DND-41 (cell line): ENCODE measurements around the gene PTPN7.

Source experiments
- ATAC-seq: fragments of 200-7000 bp; cut with Tn5 transposase; 3 replicates; pipeline ENCODE4 v1.9.1; 2021; ENCODE audit warnings: low read depth; ENCODE audit not compliant: insufficient read depth
- DNase-seq: peaks from one replicate; pipeline ENCODE4 v3.0.0-alpha.2; 2020
- H2AFZ ChIP-seq: 2 replicates; pipeline ENCODE4 v1.6.0; 2012; ENCODE audit warnings: low read depth, low read length
- H3K27ac ChIP-seq: 2 replicates; pipeline ENCODE4 v1.5.1; 2012; ENCODE audit warnings: low read length, inconsistent platforms
- H3K27me3 ChIP-seq: fragments of 200-600 bp; sonication (generic); 2 replicates; pipeline ENCODE4 v1.6.0; 2012; ENCODE audit warnings: low read length, mild to moderate bottlenecking, inconsistent platforms; ENCODE audit not compliant: insufficient read depth, poor library complexity
- H3K36me3 ChIP-seq: 2 replicates; pipeline ENCODE4 v1.5.1; 2012; ENCODE audit warnings: low read length, inconsistent platforms; ENCODE audit not compliant: insufficient read depth
- H3K4me1 ChIP-seq: 2 replicates; pipeline ENCODE4 v1.5.1; 2012; ENCODE audit warnings: mild to moderate bottlenecking, low read length; ENCODE audit not compliant: insufficient read depth
- H3K4me2 ChIP-seq: 2 replicates; pipeline ENCODE4 v1.6.0; 2012; ENCODE audit warnings: mild to moderate bottlenecking, moderate library complexity, low read length, inconsistent platforms; ENCODE audit not compliant: insufficient read depth
- H3K4me3 ChIP-seq, 2 experiments: fragments of 200-600 bp in 1 of 2; shearing (Covaris generic) in 1 of 2; 2 replicates each; pipeline ENCODE4 v1.5.1; 2012 to 2016; ENCODE audit warnings: inconsistent platforms in 2 of 2, low read length in 2 of 2, mild to moderate bottlenecking in 2 of 2, low read depth in 1 of 2, moderate library complexity in 1 of 2
- H3K79me2 ChIP-seq: 2 replicates; pipeline ENCODE4 v1.6.0; 2012; ENCODE audit warnings: low read length, inconsistent platforms; ENCODE audit not compliant: insufficient read depth
- H3K9ac ChIP-seq: 2 replicates; pipeline ENCODE4 v1.6.0; 2012; ENCODE audit warnings: low read depth, mild to moderate bottlenecking, inconsistent platforms, low read length, moderate library complexity
- H3K9me3 ChIP-seq: 2 replicates; pipeline ENCODE4 v1.5.1; 2012; ENCODE audit warnings: low read length, moderate library complexity, mild to moderate bottlenecking, inconsistent platforms; ENCODE audit not compliant: insufficient read depth, severe bottlenecking
- H4K20me1 ChIP-seq: 2 replicates; pipeline ENCODE4 v1.6.0; 2012; ENCODE audit warnings: low read length; ENCODE audit not compliant: insufficient read depth
- CTCF ChIP-seq: IDR thresholded peaks from 2 replicates; pipeline ENCODE4 v1.5.1; 2012; ENCODE audit warnings: borderline replicate concordance, low read length, moderate library complexity, mild to moderate bottlenecking; ENCODE audit not compliant: poor library complexity, severe bottlenecking; ENCODE audit errors: extremely low read depth
- EZH2 ChIP-seq: IDR thresholded peaks from 3 replicates; pipeline ENCODE4 v1.6.1; 2012; ENCODE audit warnings: borderline replicate concordance, low read depth, mild to moderate bottlenecking, moderate library complexity, low read length, inconsistent platforms; ENCODE audit not compliant: severe bottlenecking

PTPN7 gene

GRCh38 chr1:202106340-202107254 is 53.8 kb downstream of the PTPN7 start:
- H4K20me1 ChIP-seq: no peaks in the 10 kb centered on the region
- H2AFZ ChIP-seq: no peak overlapping the region
- no peaks in the 10 kb centered on the region for H3K79me2 ChIP-seq
- H3K4me3 ChIP-seq: no peak overlapping the region
- H3K4me1 ChIP-seq: no peaks in the 10 kb centered on the region
- no peaks in the 10 kb centered on the region for H3K36me3 ChIP-seq
- no peak overlapping the region for H3K27ac ChIP-seq
- no peak overlapping the region for H3K9ac ChIP-seq
- H3K9me3 ChIP-seq: no peaks in the 10 kb centered on the region
- no peak for TF ChIP-seq CTCF
- no peak for TF ChIP-seq EZH2
- DNase-seq: no peak
- ATAC-seq: no peak
- no peak overlapping the region for H3K4me2 ChIP-seq
- peaks cover 6% of the 10 kb centered on the region for H3K27me3 ChIP-seq

- no peak for DNase-seq
- Histone ChIP-seq H3K27ac (no peak overlapping the region), H3K27me3 (peaks cover 6% of the 10 kb centered on the region), H4K20me1 (no peaks in the 10 kb centered on the region), H2AFZ (no peak overlapping the region), H3K9me3 (no peaks in the 10 kb centered on the region), H3K4me1 (no peaks in the 10 kb centered on the region), H3K4me3 (no peak overlapping the region), H3K79me2 (no peaks in the 10 kb centered on the region), H3K4me2 (no peak overlapping the region), H3K9ac (no peak overlapping the region), H3K36me3 (no peaks in the 10 kb centered on the region)
- no peak for ATAC-seq
- TF ChIP-seq CTCF (no peak), EZH2 (no peak)
These were observed 54.6 kb downstream of the PTPN7 start for GRCh38 chr1:202105571-202106339.

- no peak for TF ChIP-seq CTCF
- no peak for TF ChIP-seq EZH2
- H2AFZ ChIP-seq: no peak overlapping the region
- DNase-seq (no peak), ATAC-seq (no peak)
- no peaks in the 10 kb centered on the region for H3K36me3 ChIP-seq
- no peaks in the 10 kb centered on the region for H4K20me1 ChIP-seq
- peaks cover 6% of the 10 kb centered on the region for H3K27me3 ChIP-seq
- no peak overlapping the region for H3K9ac ChIP-seq
- H3K4me1 ChIP-seq: no peaks in the 10 kb centered on the region
- no peak overlapping the region for H3K27ac ChIP-seq
- no peak overlapping the region for H3K4me3 ChIP-seq
- H3K4me2 ChIP-seq: no peak overlapping the region
- no peaks in the 10 kb centered on the region for H3K9me3 ChIP-seq
- no peaks in the 10 kb centered on the region for H3K79me2 ChIP-seq
These were observed 56.3 kb downstream of the PTPN7 start for GRCh38 chr1:202104073-202104472.
